ENCODE data around the gene ACR.

The ACR gene

DNA sequence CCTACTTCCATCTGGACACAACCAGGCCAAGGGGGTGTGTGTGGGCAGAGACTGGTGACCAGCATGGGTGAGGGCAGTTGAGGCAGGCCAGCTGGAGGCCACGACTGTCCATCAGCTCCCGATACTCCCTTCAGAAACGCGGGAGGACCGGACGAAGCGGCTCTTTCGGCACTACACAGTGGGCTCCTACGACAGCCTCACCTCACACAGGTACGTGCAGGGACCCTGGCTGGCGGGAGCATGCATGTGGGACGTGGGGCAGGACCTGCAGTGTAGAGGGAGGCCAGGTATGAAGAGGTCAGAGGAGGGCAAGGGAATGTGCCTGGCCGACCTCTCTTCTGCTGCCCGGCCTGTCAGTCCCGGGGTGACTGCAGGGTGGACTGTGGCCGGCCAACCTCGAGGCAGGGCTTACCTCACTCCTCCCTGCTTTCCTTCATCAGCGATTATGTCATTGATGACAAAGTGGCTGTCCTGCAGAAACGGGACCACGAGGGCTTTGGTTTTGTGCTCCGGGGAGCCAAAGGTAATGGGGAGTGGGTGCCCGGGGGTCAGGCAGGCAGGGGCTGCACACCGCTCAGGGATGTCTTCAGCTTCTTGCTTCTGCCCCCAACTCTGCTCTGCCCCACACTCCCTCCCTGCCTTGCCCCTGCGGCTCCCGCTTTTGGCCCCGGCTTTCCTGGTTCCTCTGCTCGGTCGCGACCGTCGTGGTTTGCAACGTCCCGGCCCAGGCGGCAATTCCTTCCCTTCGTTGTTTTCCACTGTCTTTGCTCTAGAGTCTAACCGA lies 34.1 kb upstream of the ACR start:
- Histone ChIP-seq H2AFZ (ENCODE audit: low read depth, low read length) (no peak overlapping the region), H3K36me3 (replicated peaks; ENCODE audit: low read depth, low read length) (no peaks in the 10 kb centered on the region), H3K27me3 (ENCODE audit: low read depth, low read length) (no peaks in the 10 kb centered on the region), H3K4me2 (ENCODE audit: low read length) (no peak overlapping the region), H3K9ac (ENCODE audit: low read length) (no peak overlapping the region), H4K20me1 (ENCODE audit: insufficient read depth, low read length) (no peaks in the 10 kb centered on the region), H3K4me1 (ENCODE audit: low read length) (no peaks in the 10 kb centered on the region), H3K79me2 (ENCODE audit: low read length) (no peaks in the 10 kb centered on the region), H3K9me3 (ENCODE audit: insufficient read depth, low read length) (no peaks in the 10 kb centered on the region), H3K27ac (ENCODE audit: low read length) (no peak overlapping the region), H3K4me3 (ENCODE audit: low read length) (no peak overlapping the region)
- no peak for TF ChIP-seq EZH2phosphoT487 (IDR thresholded peaks at IDR 0.05; ENCODE audit: low read depth)
- TF ChIP-seq, protein P1, sequence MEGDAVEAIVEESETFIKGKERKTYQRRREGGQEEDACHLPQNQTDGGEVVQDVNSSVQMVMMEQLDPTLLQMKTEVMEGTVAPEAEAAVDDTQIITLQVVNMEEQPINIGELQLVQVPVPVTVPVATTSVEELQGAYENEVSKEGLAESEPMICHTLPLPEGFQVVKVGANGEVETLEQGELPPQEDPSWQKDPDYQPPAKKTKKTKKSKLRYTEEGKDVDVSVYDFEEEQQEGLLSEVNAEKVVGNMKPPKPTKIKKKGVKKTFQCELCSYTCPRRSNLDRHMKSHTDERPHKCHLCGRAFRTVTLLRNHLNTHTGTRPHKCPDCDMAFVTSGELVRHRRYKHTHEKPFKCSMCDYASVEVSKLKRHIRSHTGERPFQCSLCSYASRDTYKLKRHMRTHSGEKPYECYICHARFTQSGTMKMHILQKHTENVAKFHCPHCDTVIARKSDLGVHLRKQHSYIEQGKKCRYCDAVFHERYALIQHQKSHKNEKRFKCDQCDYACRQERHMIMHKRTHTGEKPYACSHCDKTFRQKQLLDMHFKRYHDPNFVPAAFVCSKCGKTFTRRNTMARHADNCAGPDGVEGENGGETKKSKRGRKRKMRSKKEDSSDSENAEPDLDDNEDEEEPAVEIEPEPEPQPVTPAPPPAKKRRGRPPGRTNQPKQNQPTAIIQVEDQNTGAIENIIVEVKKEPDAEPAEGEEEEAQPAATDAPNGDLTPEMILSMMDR (IDR thresholded peaks at IDR 0.05; ENCODE audit: low read depth, low read length): no peak

DNA sequence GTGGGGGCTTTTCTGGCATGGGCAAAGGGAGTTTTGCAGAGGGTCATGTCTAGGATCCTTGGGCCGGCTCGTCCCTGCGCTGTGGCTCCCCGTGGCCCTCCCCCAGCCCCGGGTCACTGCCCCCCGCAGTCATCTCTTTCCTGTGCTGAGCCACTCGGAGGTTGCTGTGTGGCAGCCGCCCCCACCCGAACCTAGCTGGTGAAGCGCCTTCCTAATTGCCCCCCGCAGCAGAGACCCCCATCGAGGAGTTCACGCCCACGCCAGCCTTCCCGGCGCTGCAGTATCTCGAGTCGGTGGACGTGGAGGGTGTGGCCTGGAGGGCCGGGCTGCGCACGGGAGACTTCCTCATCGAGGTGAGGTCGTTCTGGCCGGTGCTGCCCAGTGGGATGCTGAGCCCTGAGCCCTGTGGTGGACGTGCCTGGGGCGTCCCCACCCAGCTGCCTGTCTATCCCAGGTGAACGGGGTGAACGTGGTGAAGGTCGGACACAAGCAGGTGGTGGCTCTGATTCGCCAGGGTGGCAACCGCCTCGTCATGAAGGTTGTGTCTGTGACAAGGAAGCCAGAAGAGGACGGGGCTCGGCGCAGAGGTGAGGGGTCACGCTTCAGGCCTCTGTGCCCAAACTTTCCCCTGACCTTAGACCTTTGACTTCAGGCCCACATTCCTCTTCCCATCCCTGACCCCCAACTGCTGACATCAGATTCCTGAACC lies 33.3 kb upstream of the ACR start:
- H2AFZ ChIP-seq (ENCODE audit: low read depth, low read length): no peak overlapping the region
- H4K20me1 ChIP-seq (ENCODE audit: insufficient read depth, low read length): no peaks in the 10 kb centered on the region
- no peak overlapping the region for H3K9ac ChIP-seq (ENCODE audit: low read length)
- H3K4me1 ChIP-seq (ENCODE audit: low read length): no peaks in the 10 kb centered on the region
- no peaks in the 10 kb centered on the region for H3K36me3 ChIP-seq (replicated peaks; ENCODE audit: low read depth, low read length)
- no peaks in the 10 kb centered on the region for H3K9me3 ChIP-seq (ENCODE audit: insufficient read depth, low read length)
- no peak overlapping the region for H3K4me2 ChIP-seq (ENCODE audit: low read length)
- no peaks in the 10 kb centered on the region for H3K79me2 ChIP-seq (ENCODE audit: low read length)
- H3K4me3 ChIP-seq (ENCODE audit: low read length): no peak overlapping the region
- no peaks in the 10 kb centered on the region for H3K27me3 ChIP-seq (ENCODE audit: low read depth, low read length)
- no peak overlapping the region for H3K27ac ChIP-seq (ENCODE audit: low read length)
- TF ChIP-seq, protein P1 (IDR thresholded peaks at IDR 0.05; ENCODE audit: low read depth, low read length): no peak
- no peak for TF ChIP-seq EZH2phosphoT487 (IDR thresholded peaks at IDR 0.05; ENCODE audit: low read depth)

DNA sequence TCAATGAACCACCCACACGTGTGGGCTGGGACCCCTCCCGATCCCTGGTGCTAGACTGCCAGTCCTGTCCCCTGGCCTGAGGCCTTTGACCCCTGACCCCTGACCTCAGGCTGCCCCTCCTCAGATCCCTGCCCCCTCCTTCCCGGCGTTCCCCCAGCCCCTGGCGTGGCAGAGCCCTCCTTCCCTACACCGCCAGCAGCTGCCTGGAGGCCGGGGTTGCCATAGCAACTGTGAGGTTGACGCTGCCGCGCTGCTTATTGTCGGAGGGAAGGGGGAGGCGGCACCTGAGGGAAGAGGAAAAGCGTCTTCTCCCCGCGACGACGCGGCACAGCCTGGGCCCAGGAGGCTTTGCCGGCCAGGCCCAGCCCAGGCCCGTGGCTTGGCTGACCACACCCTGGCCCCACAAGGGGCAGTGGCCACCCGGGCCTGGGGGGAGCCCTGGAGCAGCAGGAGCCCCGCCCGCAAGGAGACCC lies 32.7 kb upstream of the ACR start:
- no peaks in the 10 kb centered on the region for H3K9me3 ChIP-seq (ENCODE audit: insufficient read depth, low read length)
- H4K20me1 ChIP-seq (ENCODE audit: insufficient read depth, low read length): no peaks in the 10 kb centered on the region
- no peak for TF ChIP-seq EZH2phosphoT487 (IDR thresholded peaks at IDR 0.05; ENCODE audit: low read depth)
- TF ChIP-seq, protein P1 (IDR thresholded peaks at IDR 0.05; ENCODE audit: low read depth, low read length): no peak
- H3K27ac ChIP-seq (ENCODE audit: low read length): no peak overlapping the region
- H3K4me1 ChIP-seq (ENCODE audit: low read length): no peaks in the 10 kb centered on the region
- no peak overlapping the region for H3K4me2 ChIP-seq (ENCODE audit: low read length)
- no peaks in the 10 kb centered on the region for H3K36me3 ChIP-seq (replicated peaks; ENCODE audit: low read depth, low read length)
- H3K9ac ChIP-seq (ENCODE audit: low read length): no peak overlapping the region
- no peaks in the 10 kb centered on the region for H3K27me3 ChIP-seq (ENCODE audit: low read depth, low read length)
- H2AFZ ChIP-seq (ENCODE audit: low read depth, low read length): no peak overlapping the region
- H3K79me2 ChIP-seq (ENCODE audit: low read length): no peaks in the 10 kb centered on the region
- no peak overlapping the region for H3K4me3 ChIP-seq (ENCODE audit: low read length)

DNA sequence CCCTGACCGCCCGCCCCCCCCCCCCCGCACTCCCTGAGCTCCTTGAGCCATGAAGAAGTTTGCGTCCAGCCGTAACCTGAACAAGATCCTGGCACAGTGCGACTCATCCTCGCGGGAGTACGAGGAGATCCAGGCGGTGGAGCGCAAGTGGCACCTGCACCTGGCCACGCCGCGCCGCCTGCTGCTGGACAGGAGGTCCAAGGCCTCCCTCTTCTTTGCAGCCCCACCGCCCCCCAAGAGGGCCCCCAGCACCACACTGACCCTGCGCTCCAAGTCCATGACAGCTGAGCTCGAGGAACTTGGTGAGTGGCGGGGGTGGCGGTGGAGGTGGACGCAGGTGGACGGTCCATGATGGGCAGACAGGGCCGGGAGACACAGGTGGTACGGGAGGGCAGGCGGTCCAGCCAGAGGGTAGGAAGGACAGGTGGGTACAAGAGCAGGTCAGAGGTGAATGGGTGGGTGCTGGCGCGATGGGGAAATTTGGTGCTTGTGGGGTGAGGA lies 32.1 kb upstream of the ACR start:
- H2AFZ ChIP-seq (ENCODE audit: low read depth, low read length): no peak overlapping the region
- no peak overlapping the region for H3K4me3 ChIP-seq (ENCODE audit: low read length)
- no peaks in the 10 kb centered on the region for H3K79me2 ChIP-seq (ENCODE audit: low read length)
- H3K9ac ChIP-seq (ENCODE audit: low read length): no peak overlapping the region
- no peaks in the 10 kb centered on the region for H3K27me3 ChIP-seq (ENCODE audit: low read depth, low read length)
- no peaks in the 10 kb centered on the region for H3K4me1 ChIP-seq (ENCODE audit: low read length)
- H3K36me3 ChIP-seq (replicated peaks; ENCODE audit: low read depth, low read length): no peaks in the 10 kb centered on the region
- no peaks in the 10 kb centered on the region for H3K9me3 ChIP-seq (ENCODE audit: insufficient read depth, low read length)
- no peak overlapping the region for H3K27ac ChIP-seq (ENCODE audit: low read length)
- TF ChIP-seq, protein P1 (IDR thresholded peaks at IDR 0.05; ENCODE audit: low read depth, low read length): no peak
- no peak overlapping the region for H3K4me2 ChIP-seq (ENCODE audit: low read length)
- no peaks in the 10 kb centered on the region for H4K20me1 ChIP-seq (ENCODE audit: insufficient read depth, low read length)

Data from OCI-LY3 (cell line).